IMR-90 (cell line): ENCODE data around the gene TMEM95. TPM values are rescaled to one million over a fixed set of nuclear protein-coding genes. Genes with fewer than 3 reads are reported as not detected.

Experiments used
- ATAC-seq: fragments of 200-7000 bp; cut with Tn5 transposase; 2 replicates; pipeline ENCODE4 v1.9.1; 2020; ENCODE audit warnings: low read depth, mild to moderate bottlenecking, moderate library complexity
- BruUV-seq: library from RNA; stranded (reverse); fragments of 400-500 nt; replicated peaks from 2 replicates; lab custom pipeline; 2021; lab: Mats Ljungman, UMichigan
- CTCF ChIA-PET: fragments of 300-600 bp; formaldehyde crosslinking; extraction: SDS; loops from one replicate; lab custom pipeline; 2021; ENCODE audit warnings: antibody characterized with exemption; lab: Yijun Ruan, JAX
- POLR2A ChIA-PET: fragments of 300-600 bp; sonication (Branson Sonifier 250); formaldehyde crosslinking; loops from one replicate; lab custom pipeline; 2022; ENCODE audit warnings: antibody characterized with exemption; ENCODE audit not compliant: unreplicated experiment; lab: Charles Lee
- DNase-seq: peaks from one replicate; pipeline ENCODE4 v3.0.0; 2013
- H2AFZ ChIP-seq: replicated peaks from 2 replicates; pipeline ENCODE3; 2013; ENCODE audit warnings: low read length, mild to moderate bottlenecking; ENCODE audit not compliant: poor library complexity
- H2AK5ac ChIP-seq: 2 replicates; pipeline ENCODE4 v1.6.1; 2013; ENCODE audit warnings: low read depth, low read length, inconsistent platforms
- H2AK9ac ChIP-seq: replicated peaks from 2 replicates; pipeline ENCODE3; 2013; ENCODE audit warnings: mild to moderate bottlenecking, low read depth, low read length, moderate library complexity; ENCODE audit not compliant: poor library complexity
- H2BK120ac ChIP-seq: 2 replicates; pipeline ENCODE4 v1.6.1; 2013; ENCODE audit warnings: low read depth, low read length, inconsistent platforms
- H2BK15ac ChIP-seq: 3 replicates; pipeline ENCODE4 v1.6.1; 2013; ENCODE audit warnings: low read depth, low read length, inconsistent platforms
- H2BK20ac ChIP-seq: 2 replicates; pipeline ENCODE4 v1.6.1; 2013; ENCODE audit warnings: low read depth, mild to moderate bottlenecking, inconsistent platforms, low read length, moderate library complexity
- H2BK5ac ChIP-seq: 2 replicates; pipeline ENCODE4 v1.6.1; 2013; ENCODE audit warnings: mild to moderate bottlenecking, low read depth, low read length, inconsistent platforms; ENCODE audit not compliant: poor library complexity, severe bottlenecking
- H3K14ac ChIP-seq: replicated peaks from 2 replicates; pipeline ENCODE4 v1.6.1; 2013; ENCODE audit warnings: low read depth, low read length, inconsistent platforms
- H3K18ac ChIP-seq: 2 replicates; pipeline ENCODE4 v1.6.1; 2013; ENCODE audit warnings: low read depth, low read length, control low read depth
- H3K23ac ChIP-seq: 2 replicates; pipeline ENCODE4 v1.6.1; 2013; ENCODE audit warnings: low read depth, low read length, inconsistent platforms
- H3K27ac ChIP-seq: 2 replicates; pipeline ENCODE4 v1.5.1; 2013; ENCODE audit warnings: mild to moderate bottlenecking, control low read depth, low read length; ENCODE audit not compliant: insufficient read depth
- H3K27me3 ChIP-seq: 2 replicates; pipeline ENCODE4 v1.6.1; 2013; ENCODE audit warnings: low read length; ENCODE audit not compliant: control insufficient read depth, insufficient read depth
- H3K36me3 ChIP-seq: 2 replicates; pipeline ENCODE4 v1.6.1; 2013; ENCODE audit warnings: low read length, mixed read lengths; ENCODE audit not compliant: control insufficient read depth, insufficient read depth
- H3K4ac ChIP-seq: 2 replicates; pipeline ENCODE4 v1.6.1; 2013; ENCODE audit warnings: low read depth, low read length, inconsistent platforms
- H3K4me1 ChIP-seq: 2 replicates; pipeline ENCODE4 v1.6.1; 2013; ENCODE audit warnings: low read length, mixed read lengths; ENCODE audit not compliant: control insufficient read depth, insufficient read depth
- H3K4me2 ChIP-seq: 2 replicates; pipeline ENCODE4 v1.6.1; 2013; ENCODE audit warnings: low read depth, mild to moderate bottlenecking, control low read depth, low read length, moderate library complexity
- H3K4me3 ChIP-seq: 2 replicates; pipeline ENCODE4 v1.5.1; 2013; ENCODE audit warnings: low read depth, mild to moderate bottlenecking, control low read depth, low read length, moderate library complexity; ENCODE audit not compliant: insufficient read depth
- H3K56ac ChIP-seq: 2 replicates; pipeline ENCODE4 v1.6.1; 2013; ENCODE audit warnings: low read length, inconsistent platforms; ENCODE audit not compliant: insufficient read depth; ENCODE audit errors: extremely low read depth
- H3K79me1 ChIP-seq, 2 experiments: 2 replicates each; pipeline ENCODE4 v1.6.1; 2013; ENCODE audit warnings: low read length in 2 of 2, inconsistent platforms in 1 of 2, low read depth in 1 of 2
- H3K9ac ChIP-seq: 2 replicates; pipeline ENCODE4 v1.6.1; 2013; ENCODE audit warnings: low read depth, low read length, control low read depth
- H3K9me1 ChIP-seq: 2 replicates; pipeline ENCODE4 v1.6.1; 2013; ENCODE audit warnings: low read length, inconsistent platforms; ENCODE audit not compliant: insufficient read depth
- H3K9me3 ChIP-seq: 2 replicates; pipeline ENCODE4 v1.6.1; 2013; ENCODE audit warnings: low read length; ENCODE audit not compliant: control insufficient read depth, insufficient read depth
- H4K20me1 ChIP-seq: 2 replicates; pipeline ENCODE4 v1.6.1; 2013; ENCODE audit warnings: low read length, inconsistent platforms; ENCODE audit not compliant: insufficient read depth
- H4K5ac ChIP-seq: 2 replicates; pipeline ENCODE4 v1.6.1; 2013; ENCODE audit warnings: mild to moderate bottlenecking, low read depth, low read length, control low read depth
- H4K8ac ChIP-seq, 2 experiments: 2 replicates each; pipeline ENCODE4 v1.6.1; 2013; ENCODE audit warnings: low read depth in 2 of 2, low read length in 2 of 2, control low read depth in 1 of 2, inconsistent platforms in 1 of 2
- H4K91ac ChIP-seq: 2 replicates; pipeline ENCODE4 v1.6.1; 2013; ENCODE audit warnings: low read depth, low read length, inconsistent platforms; ENCODE audit not compliant: insufficient read depth
- BHLHE40 ChIP-seq: fragments of 150-350 bp; IDR thresholded peaks from 2 replicates; pipeline ENCODE4 v1.6.1; 2016; ENCODE audit warnings: mild to moderate bottlenecking, low read depth, low read length
- CEBPB ChIP-seq: IDR thresholded peaks from 2 replicates; pipeline ENCODE4 v1.6.1; 2012; ENCODE audit warnings: low read depth, low read length, improper control_type of control experiment
- CHD1 ChIP-seq: IDR thresholded peaks from 2 replicates; pipeline ENCODE4 v1.6.1; 2012; ENCODE audit warnings: low read depth, low read length, improper control_type of control experiment
- CTCF ChIP-seq: conservative IDR thresholded peaks from 2 replicates; pipeline ENCODE4 v1.5.1; 2012; ENCODE audit warnings: mild to moderate bottlenecking, low read depth, low read length, improper control_type of control experiment
- ELK1 ChIP-seq: fragments of 150-350 bp; IDR thresholded peaks from 2 replicates; pipeline ENCODE4 v1.6.1; 2016; ENCODE audit warnings: low read depth, mild to moderate bottlenecking, low read length, moderate library complexity, borderline replicate concordance
- FOS ChIP-seq: fragments of 150-350 bp; IDR thresholded peaks from 2 replicates; pipeline ENCODE4 v1.6.1; 2016; ENCODE audit warnings: low read depth, low read length
- MAFK ChIP-seq: IDR thresholded peaks from 2 replicates; pipeline ENCODE4 v1.6.1; 2012; ENCODE audit warnings: low read depth, low read length, improper control_type of control experiment
- MAZ ChIP-seq: IDR thresholded peaks from 2 replicates; pipeline ENCODE4 v1.6.1; 2012; ENCODE audit warnings: low read depth, mild to moderate bottlenecking, low read length, improper control_type of control experiment, moderate library complexity, borderline replicate concordance
- MXI1 ChIP-seq: IDR thresholded peaks from 2 replicates; pipeline ENCODE4 v1.6.1; 2012; ENCODE audit warnings: low read depth, mild to moderate bottlenecking, low read length, moderate library complexity, borderline replicate concordance
- NFE2L2 ChIP-seq: fragments of 150-350 bp; IDR thresholded peaks from 2 replicates; pipeline ENCODE4 v1.6.1; 2016; ENCODE audit warnings: low read depth, mild to moderate bottlenecking, low read length
- POLR2A ChIP-seq: IDR thresholded peaks from 2 replicates; pipeline ENCODE4 v1.6.1; 2012; ENCODE audit warnings: mild to moderate bottlenecking, low read depth, low read length
- RAD21 ChIP-seq: IDR thresholded peaks from 2 replicates; pipeline ENCODE4 v1.6.1; 2012; ENCODE audit warnings: low read length, improper control_type of control experiment
- RCOR1 ChIP-seq: IDR thresholded peaks from 2 replicates; pipeline ENCODE4 v1.6.1; 2012; ENCODE audit warnings: mild to moderate bottlenecking, low read length, improper control_type of control experiment; ENCODE audit not compliant: insufficient replicate concordance
- RFX5 ChIP-seq: IDR thresholded peaks from 2 replicates; pipeline ENCODE4 v1.8.0; 2012; ENCODE audit warnings: low read depth, mild to moderate bottlenecking, low read length, moderate library complexity
- SMC3 ChIP-seq: fragments of 150-350 bp; IDR thresholded peaks from 2 replicates; pipeline ENCODE4 v1.6.1; 2016; ENCODE audit warnings: low read depth, mild to moderate bottlenecking, antibody characterized with exemption, low read length, moderate library complexity
- USF2 ChIP-seq: fragments of 150-350 bp; IDR thresholded peaks from 2 replicates; pipeline ENCODE4 v1.6.1; 2017; ENCODE audit warnings: mild to moderate bottlenecking, antibody characterized with exemption, low read length, low read depth
- WGBS, 2 experiments: methylation state at CpG; one replicate each; pipeline versions ENCODE4 v1.1.5 to v1.1.7; 2013; ENCODE audit warnings: missing lambda C conversion rate in 2 of 2; ENCODE audit not compliant: insufficient read length in 1 of 2; ENCODE audit errors: extremely low coverage in 2 of 2; 5-methylcytosine and 5-hydroxymethylcytosine counted together
- dilution Hi-C: fragments of 300-500 bp; cut with HindIII; formaldehyde crosslinking; loops from one replicate; pipeline ENCODE4 v1.14.3; 2018; ENCODE audit warnings: low sequenced_read_pairs; ENCODE audit not compliant: unreplicated experiment
- in situ Hi-C: fragments of 300-500 bp; cut with MboI; formaldehyde crosslinking; loops from 3 replicates; pipeline ENCODE4 v1.14.3; 2019; ENCODE audit warnings: low sequenced_read_pairs, inconsistent platforms, mixed read lengths
- intact Hi-C: fragments of 100-400 bp; cut with micrococcal nuclease; formaldehyde crosslinking; loops from 2 replicates; pipeline ENCODE4 v1.10.0; 2022
- polyA plus RNA-seq, 3 experiments: library from polyadenylated mRNA; depleted of rRNA; stranded (reverse); fragments of >200 nt; gene quantifications; 2 replicates each; pipeline ENCODE4 v1.2.3, GENCODE V29; 2012; ENCODE audit warnings: low replicate concordance in 1 of 3
- total RNA-seq: library from RNA; depleted of rRNA; stranded (reverse); fragments of >200 nt; gene quantifications from 2 replicates; pipeline ENCODE4 v1.2.3, GENCODE V29; 2012

TMEM95 gene
- total and polyA plus RNA-seq, 2 of the 4 experiments (the other 2 are of a cell fraction): not detected

GRCh38 chr17:7369825-7370224 is 14.9 kb downstream of the TMEM95 start:
- Histone ChIP-seq H3K23ac (no peak overlapping the region), H3K4ac (no peak overlapping the region), H2BK15ac (no peak overlapping the region), H3K9ac (no peak overlapping the region), H3K9me1 (no peaks in the 10 kb centered on the region), H4K5ac (no peak overlapping the region), H2AK5ac (no peak overlapping the region), H4K8ac (no peak overlapping the region), H3K4me3 (no peak overlapping the region), H3K79me1 (no peaks in the 10 kb centered on the region), H3K36me3 (no peaks in the 10 kb centered on the region), H3K4me1 (no peaks in the 10 kb centered on the region), H3K27me3 (peaks cover 26% of the 10 kb centered on the region), H3K4me2 (no peak overlapping the region), H4K91ac (no peak overlapping the region), H3K27ac (no peak overlapping the region), H2BK20ac (no peak overlapping the region), H3K14ac (no peak overlapping the region), H3K56ac (no peak overlapping the region), H2BK120ac (no peak overlapping the region), H2BK5ac (no peak overlapping the region), H4K20me1 (no peaks in the 10 kb centered on the region), H2AK9ac (no peak overlapping the region), H3K18ac (no peak overlapping the region), H3K9me3 (peaks cover 2% of the 10 kb centered on the region; the same call in 1 of the 2 replicates), H2AFZ (no peak overlapping the region)
- dilution Hi-C loops: no loop called here
- 17% methylated on average over 1 of the region's 5 CpGs; no CpG with 5 or more reads in 1 of the 2 experiments for WGBS, 2 experiments
- ATAC-seq (no peak), DNase-seq (no peak)
- intact Hi-C loops: no loop called here
- no peak for TF ChIP-seq USF2
- no peak for TF ChIP-seq POLR2A
- no peak for TF ChIP-seq ELK1
- TF ChIP-seq CEBPB: no peak
- TF ChIP-seq MAZ: no peak
- TF ChIP-seq CTCF: no peak
- TF ChIP-seq RAD21: no peak
- TF ChIP-seq RCOR1: no peak
- no peak for TF ChIP-seq MAFK
- no peak for TF ChIP-seq RFX5
- no peak for TF ChIP-seq SMC3
- TF ChIP-seq FOS: no peak
- no peak for TF ChIP-seq CHD1
- TF ChIP-seq MXI1: no peak
- TF ChIP-seq NFE2L2: no peak
- TF ChIP-seq BHLHE40: no peak
- no TSS peak for BruUV-seq
- ChIA-PET CTCF (no interaction called here), POLR2A (no interaction called here)
- in situ Hi-C loops: no loop called here
